GM20000 (cell line): ENCODE results near the gene PAF1.

Experiments used
- DNase-seq: peaks from one replicate; pipeline ENCODE4 v3.0.0; 2012; ENCODE audit warnings: low spot score
- TF ChIP-seq, protein P1 (sequence below): IDR thresholded peaks from 2 replicates; pipeline ENCODE4 v1.5.1; 2012; ENCODE audit warnings: mild to moderate bottlenecking, control low read depth; ENCODE audit errors: extremely low read depth, missing control alignments

Gene PAF1

DNA sequence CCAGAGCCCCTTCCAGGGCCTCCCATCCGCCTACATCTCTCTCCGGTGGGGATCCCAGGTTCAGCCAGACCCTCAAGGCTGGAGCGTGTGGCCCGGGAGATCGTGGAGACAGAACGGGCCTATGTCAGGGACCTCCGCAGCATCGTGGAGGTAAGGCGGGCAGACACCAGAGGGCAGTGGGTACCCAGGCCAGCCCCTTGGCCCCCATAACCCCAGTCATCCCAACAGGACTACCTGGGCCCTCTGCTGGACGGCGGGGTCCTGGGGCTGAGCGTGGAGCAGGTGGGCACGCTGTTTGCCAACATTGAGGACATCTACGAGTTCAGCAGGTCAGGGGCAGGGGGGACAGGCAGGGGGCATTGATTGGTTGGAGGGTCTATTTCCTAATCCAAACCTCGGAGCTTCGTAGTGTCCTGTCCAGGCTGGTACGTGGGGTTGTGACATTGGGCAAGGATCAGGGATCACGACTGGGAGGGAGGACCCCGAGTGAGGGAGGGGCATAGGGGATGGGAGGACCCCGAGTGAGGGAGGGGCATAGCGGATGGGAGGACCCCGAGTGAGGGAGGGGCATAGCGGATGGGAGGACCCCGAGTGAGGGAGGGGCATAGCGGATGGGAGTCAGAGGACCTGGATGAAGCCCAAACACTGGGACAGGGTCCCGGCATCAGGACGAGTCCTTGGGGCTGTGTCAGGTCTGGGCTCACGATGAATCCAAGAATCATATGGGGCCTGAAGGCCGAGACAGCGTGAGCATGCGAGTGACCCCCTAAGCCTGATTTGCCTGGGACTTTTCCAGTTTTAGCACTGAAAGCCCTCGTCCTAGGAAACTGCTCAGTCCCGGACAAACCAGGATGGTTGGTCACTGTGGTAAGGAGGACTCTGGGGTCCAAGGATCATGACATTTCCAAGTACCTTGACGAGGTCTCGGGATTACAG is 24.5 kb upstream of the PAF1 start:
- DNase-seq: no peak
- TF ChIP-seq, protein P1, sequence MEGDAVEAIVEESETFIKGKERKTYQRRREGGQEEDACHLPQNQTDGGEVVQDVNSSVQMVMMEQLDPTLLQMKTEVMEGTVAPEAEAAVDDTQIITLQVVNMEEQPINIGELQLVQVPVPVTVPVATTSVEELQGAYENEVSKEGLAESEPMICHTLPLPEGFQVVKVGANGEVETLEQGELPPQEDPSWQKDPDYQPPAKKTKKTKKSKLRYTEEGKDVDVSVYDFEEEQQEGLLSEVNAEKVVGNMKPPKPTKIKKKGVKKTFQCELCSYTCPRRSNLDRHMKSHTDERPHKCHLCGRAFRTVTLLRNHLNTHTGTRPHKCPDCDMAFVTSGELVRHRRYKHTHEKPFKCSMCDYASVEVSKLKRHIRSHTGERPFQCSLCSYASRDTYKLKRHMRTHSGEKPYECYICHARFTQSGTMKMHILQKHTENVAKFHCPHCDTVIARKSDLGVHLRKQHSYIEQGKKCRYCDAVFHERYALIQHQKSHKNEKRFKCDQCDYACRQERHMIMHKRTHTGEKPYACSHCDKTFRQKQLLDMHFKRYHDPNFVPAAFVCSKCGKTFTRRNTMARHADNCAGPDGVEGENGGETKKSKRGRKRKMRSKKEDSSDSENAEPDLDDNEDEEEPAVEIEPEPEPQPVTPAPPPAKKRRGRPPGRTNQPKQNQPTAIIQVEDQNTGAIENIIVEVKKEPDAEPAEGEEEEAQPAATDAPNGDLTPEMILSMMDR: no peak

GRCh38 chr19:39413911-39414608 is 23.2 kb upstream of the PAF1 start:
- DNase-seq: no peak
- TF ChIP-seq, protein P1: peak; percentile 18

DNA sequence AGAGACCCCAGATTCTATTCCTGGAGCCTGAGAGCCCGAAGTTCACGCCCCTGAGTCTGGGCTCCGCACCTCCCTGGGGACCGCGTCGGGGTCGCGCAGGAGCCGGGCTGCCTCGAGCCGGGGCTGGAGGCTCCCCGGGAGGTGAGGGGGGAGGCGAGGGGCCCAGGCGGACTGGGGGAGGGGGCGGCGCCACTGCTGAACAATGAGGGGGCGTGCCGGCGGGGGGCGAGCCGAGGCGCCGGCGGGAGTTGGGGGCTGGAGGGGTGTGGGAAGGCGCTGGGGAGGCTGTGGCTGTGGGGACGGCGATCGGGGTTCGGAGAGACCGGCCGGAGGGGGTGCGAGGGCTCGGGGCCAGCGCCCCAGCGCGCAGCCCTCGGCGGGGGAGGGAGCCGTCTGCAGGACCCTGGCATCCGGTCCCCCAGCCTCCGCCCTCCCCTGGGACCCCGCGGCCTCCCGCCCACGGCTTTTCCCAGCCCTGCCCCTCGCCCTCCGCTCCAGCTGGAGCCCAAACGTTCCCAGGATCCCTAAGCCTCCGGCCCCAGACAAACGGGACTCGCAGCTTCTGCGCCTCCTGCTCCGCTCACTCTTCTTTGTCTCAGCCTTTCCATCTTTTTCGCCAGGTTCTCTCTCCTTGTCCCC is 22.5 kb upstream of the PAF1 start:
- peak; percentile 66 for DNase-seq
- TF ChIP-seq, protein P1: no peak

GRCh38 chr19:39412867-39413271 is 22.0 kb upstream of the PAF1 start:
- TF ChIP-seq, protein P1: no peak
- no peak for DNase-seq

- TF ChIP-seq, protein P1: peak; percentile 54
- peak; percentile 99 for DNase-seq
These were observed 21.4 kb upstream of the PAF1 start, which contains the start of gene PLEKHG2 for GRCh38 chr19:39412100-39412866. Gene PLEKHG2 (plus strand): TSS chr19:39412669. CDS start chr19:39414087, 1,418 bp downstream.

DNA sequence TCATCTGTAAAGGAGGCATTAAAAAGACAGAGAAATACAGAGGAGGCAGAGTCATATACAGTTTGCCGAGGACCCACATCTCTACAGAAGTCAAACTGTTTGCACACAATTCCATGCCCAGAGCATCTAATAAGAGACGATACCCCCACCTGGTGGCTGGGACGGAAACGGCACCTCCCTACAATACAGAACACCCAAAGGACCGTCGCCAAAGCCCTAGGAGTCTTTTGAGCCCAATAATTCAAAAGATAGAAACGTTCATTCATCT is 20.9 kb upstream of the PAF1 start:
- TF ChIP-seq, protein P1: peak; percentile 95
- peak; percentile 77 for DNase-seq
